HG03520 (cell line): ENCODE results near the gene POU4F3.

Experiments used
- ATAC-seq: cut with Tn5 transposase; IDR thresholded peaks from one replicate; pipeline ENCODE4 v1.9.1; 2021; ENCODE audit warnings: mild to moderate bottlenecking, moderate library complexity; ENCODE audit not compliant: unreplicated experiment

Gene POU4F3

DNA sequence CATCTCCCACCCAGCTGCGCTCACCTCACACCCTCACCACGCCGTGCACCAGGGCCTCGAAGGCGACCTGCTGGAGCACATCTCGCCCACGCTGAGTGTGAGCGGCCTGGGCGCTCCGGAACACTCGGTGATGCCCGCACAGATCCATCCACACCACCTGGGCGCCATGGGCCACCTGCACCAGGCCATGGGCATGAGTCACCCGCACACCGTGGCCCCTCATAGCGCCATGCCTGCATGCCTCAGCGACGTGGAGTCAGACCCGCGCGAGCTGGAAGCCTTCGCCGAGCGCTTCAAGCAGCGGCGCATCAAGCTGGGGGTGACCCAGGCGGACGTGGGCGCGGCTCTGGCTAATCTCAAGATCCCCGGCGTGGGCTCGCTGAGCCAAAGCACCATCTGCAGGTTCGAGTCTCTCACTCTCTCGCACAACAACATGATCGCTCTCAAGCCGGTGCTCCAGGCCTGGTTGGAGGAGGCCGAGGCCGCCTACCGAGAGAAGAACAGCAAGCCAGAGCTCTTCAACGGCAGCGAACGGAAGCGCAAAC is 1.1 kb downstream of the POU4F3 start:
- ATAC-seq, result no peak

- ATAC-seq, result no peak
These were observed 1.8 kb downstream of the POU4F3 start for GRCh38 chr5:146340260-146341081.

DNA sequence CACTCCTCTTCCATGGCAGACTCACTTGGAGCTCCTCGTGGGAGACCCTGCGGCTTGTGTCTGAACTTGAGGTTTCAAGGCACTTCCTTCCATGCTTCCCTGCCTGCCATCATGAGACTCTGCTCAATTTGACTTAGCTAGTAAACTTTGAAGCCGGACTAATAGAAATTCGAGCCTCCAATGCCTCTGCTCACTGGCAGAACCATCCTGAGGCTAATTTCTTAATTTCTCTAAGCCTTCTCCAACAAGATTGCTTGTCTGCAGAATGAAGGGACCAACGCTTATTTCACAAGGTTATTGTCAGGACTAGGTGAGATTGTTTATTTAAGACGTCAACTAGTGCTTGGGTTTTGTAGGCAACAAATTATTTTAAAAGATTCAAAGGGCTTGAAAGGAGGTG is 3.2 kb downstream of the POU4F3 start:
- no peak for ATAC-seq

GRCh38 chr5:146342519-146342881 is 3.9 kb downstream of the POU4F3 start:
- no peak for ATAC-seq

GRCh38 chr5:146342882-146343865 is 4.5 kb downstream of the POU4F3 start:
- no peak for ATAC-seq

DNA sequence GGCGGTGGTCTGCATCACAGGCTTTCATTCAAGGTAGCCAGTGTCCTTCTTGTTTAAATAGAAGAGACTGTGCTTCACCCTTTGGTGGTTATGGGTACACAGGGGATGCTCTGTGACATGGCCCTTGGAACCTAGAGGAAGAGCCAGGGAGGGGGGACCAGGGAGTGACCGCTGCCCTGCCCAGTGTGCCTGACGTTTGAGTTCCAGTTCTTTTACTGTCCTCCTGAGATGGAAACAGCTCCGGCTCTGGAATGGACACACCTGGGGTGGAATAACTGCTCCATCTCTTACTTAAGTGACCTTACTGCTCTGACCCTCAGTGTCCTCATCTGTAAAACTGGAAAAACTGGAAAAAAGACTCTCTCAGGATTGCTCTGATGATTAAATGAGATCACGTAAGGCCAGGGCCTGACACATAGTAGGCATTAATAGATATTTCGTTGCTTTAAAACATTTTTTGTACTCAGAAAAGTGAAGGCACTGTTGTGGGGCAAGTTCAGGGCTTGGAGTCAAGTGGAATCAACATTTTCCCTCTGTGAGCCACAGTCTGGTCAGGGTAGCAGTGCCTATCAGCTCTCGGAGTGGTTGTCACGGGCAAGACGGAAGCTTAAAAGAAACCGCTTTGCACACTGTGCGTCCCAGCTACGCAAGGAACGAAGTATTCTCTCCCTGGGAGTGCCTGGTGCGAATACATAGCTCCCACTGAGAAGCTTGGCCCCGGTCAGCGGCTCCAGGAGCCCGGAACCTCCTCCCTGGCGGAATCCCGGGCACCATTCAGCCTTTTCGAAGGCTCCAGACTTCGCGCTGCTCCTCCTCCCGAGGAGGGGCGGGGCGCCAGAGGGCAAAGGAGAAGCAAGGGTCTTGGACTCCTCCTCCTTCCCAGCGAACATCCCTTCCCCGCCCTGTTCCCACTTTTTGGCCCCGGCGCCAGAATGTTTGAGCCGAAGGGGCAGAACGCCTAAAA is 5.8 kb downstream of the POU4F3 start:
- no peak for ATAC-seq

- no peak for ATAC-seq
These were observed 6.6 kb downstream of the POU4F3 start for GRCh38 chr5:146345240-146345577.

DNA sequence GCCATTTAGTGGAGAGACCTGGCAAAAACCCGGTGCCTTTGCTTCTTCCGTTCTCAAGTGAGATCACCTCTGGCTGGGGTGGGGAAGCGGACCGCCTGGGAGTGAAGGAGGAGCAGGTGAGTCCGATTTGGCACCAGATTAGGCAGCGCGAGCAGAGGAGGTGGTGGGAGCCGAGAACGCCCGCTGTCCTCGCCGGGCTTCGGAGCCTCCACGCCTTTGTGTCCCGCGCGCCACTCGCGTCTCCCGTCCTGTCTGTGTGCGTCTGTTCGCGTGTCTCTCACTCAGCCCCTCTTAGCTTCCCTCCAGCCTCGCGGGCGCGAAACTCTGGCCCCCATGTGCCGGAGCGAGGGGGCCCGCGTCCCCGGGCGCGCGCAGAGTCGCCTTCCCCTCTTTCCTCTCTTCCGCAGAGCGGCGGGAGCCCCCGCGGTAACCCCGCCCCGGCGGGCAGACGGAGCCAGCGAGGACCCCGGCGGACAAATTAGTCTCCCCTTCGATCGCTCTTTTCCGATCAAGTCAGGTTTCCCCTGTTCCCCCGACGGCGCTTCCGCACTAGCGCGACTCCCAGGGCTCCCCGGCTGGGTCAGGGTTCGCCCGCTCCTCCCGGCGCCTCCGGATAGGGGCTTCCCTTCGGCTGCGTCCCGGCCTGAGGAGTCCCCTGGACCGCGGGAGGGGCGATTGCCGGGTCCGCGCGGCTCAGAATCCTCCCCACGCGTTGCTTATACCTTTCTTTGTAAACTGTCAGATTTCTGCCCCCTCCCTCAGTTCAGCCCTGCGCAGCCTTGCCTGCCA is 7.1 kb downstream of the POU4F3 start:
- ATAC-seq, result no peak

- ATAC-seq, result no peak
These were observed 18.5 kb downstream of the POU4F3 start for GRCh38 chr5:146357126-146357525.

GRCh38 chr5:146359836-146360235 is 21.2 kb downstream of the POU4F3 start:
- ATAC-seq, result no peak

DNA sequence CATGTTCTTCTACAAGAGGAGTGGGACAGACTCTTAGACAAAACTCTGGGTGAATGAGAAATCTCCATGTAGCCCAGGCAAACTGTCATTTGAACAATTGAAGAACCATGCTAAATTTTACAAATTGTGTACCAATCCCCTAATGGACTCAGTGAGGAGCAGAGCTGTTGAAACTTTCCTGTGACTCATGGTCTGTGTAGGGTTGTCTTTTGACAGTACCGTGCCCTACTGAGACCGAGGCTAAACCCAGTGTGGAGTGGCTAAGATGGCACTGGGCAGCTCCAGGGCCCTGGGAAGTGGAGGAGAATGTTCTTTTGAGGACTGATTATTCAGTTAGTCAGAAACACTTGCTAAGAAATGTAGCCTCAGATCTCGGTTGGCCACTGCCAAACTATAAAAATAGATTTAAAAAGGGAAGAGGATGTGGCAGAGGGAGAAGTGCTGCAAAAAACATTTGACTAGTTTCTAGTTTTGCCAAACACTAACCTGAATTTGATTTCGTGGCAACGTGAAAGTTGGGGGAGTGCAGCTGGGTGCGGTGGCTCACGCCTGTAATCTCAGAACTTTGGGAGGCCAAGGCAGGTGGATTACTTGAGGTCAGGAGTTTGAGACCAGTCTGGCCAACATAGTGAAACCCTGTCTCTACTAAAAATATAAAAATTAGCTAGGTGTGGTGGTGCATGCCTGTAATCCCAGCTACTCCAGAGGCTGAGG is 24.7 kb downstream of the POU4F3 start:
- ATAC-seq, result no peak

- ATAC-seq, result no peak
These were observed 27.0 kb downstream of the POU4F3 start for GRCh38 chr5:146365618-146366017.

DNA sequence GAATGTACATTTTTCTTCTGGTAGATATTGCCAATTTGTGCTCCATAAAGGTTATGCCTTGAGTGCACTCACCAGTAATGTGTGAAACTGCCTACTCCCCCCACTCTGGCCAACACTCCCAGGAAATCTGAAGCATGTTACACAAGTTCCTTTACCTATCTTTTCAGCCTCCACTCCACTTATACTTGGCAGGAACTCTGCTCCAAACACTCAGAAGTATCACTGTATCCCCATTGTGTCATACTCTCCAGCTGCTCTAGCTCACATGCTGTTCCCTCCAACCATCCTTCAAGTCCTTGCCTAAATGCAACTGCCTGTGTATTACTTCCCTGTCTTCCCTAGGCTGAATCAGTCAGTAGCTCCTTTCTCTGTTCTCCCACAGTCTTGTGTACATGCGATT is 28.3 kb downstream of the POU4F3 start:
- no peak for ATAC-seq

DNA sequence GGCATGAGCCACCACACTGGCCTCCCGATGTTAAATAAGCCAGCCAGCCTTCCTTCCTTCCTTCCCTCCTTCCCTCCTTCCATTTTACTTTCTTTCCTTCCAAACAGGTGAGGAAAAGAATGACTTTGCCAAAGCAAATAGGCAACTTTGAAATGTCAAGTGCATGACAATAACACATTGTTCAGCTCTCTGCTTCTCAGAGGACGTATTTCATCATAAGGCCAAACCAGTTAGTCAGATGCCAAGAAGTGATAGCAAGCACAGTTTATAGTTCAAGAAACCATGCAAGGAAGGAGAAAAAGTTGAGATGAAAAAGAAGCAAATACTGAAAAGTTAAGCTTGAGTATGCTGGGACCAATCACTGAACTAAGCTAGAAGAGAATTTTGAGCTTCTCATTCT is 29.5 kb downstream of the POU4F3 start:
- no peak for ATAC-seq

- no peak for ATAC-seq
These were observed 31.1 kb downstream of the POU4F3 start for GRCh38 chr5:146369691-146370090.

- no peak for ATAC-seq
These were observed 38.2 kb downstream of the POU4F3 start for GRCh38 chr5:146376821-146377220.

DNA sequence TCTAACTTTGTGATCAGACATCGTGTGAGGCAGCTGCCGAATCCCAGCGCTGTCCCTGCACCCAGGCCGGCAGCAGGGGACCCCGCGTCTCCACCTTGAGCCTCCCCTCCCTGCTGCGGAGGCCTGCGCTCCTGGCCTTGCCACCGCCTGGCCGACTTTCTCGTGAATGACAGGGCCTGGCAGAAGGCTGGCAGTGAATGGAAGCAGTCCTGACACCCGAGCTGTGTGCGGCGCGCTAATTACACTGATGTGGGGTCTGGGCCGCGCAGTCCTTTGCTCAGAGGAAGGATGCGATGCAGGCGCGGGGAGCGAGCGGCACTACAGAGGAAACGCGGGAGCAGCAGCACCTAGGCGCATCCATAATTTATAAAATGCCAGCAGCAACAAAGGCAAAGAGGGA is 40.3 kb downstream of the POU4F3 start:
- ATAC-seq, result no peak

GRCh38 chr5:146380714-146381113 is 42.1 kb downstream of the POU4F3 start:
- no peak for ATAC-seq

DNA sequence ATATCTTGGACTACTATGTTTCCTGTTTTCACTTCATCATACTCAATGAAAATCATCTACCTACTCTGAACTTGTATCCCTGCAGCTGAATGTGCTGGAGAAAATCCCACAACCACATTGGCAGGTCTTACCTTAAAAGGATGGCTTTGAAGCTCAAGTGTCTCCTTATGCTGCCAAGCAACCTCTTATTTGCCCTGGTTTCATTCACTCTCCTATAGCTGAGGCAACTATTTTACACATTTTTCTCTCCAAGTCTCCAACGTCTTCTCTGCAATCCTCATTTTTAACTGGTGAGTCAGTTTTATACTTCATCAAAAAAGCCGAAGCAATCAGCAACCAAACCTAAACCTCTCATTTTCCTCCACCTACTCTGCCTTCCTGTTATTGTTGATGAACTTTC is 49.7 kb downstream of the POU4F3 start:
- no peak for ATAC-seq
